CD4-positive, alpha-beta memory T cell (primary cell): ENCODE results near the gene ASTN2. TPM values are rescaled to one million over a fixed set of nuclear protein-coding genes. Genes with fewer than 3 reads are reported as not detected.

ENCODE experiments used
- CTCF ChIA-PET: fragments of 350-600 bp; sonication (Branson Sonifier 250); formaldehyde crosslinking; loops from one replicate; lab custom pipeline; 2021; ENCODE audit warnings: inconsistent platforms; ENCODE audit not compliant: partially characterized antibody; lab: Charles Lee
- POLR2A ChIA-PET: fragments of 350-600 bp; sonication (Branson Sonifier 250); formaldehyde crosslinking; loops from one replicate; lab custom pipeline; 2021; ENCODE audit not compliant: partially characterized antibody; lab: Charles Lee
- DNase-seq, 5 donors: peaks; one replicate each; pipeline versions ENCODE4 v3.0.0 to v3.0.0-alpha.2; 2020 to 2022; ENCODE audit warnings: mixed read lengths in 1 of 5
- H3K27ac ChIP-seq: one replicate; pipeline ENCODE4 v1.7.0; 2013; ENCODE audit warnings: low read depth, low read length
- H3K27me3 ChIP-seq: 2 replicates; pipeline ENCODE4 v1.7.0; 2013; ENCODE audit warnings: mild to moderate bottlenecking, low read length, moderate library complexity; ENCODE audit not compliant: insufficient read depth
- H3K36me3 ChIP-seq: 2 replicates; pipeline ENCODE4 v1.7.0; 2013; ENCODE audit warnings: mild to moderate bottlenecking, low read length, moderate library complexity; ENCODE audit not compliant: insufficient read depth
- H3K4me1 ChIP-seq: 2 replicates; pipeline ENCODE4 v1.7.0; 2013; ENCODE audit warnings: mild to moderate bottlenecking, low read length, moderate library complexity; ENCODE audit not compliant: insufficient read depth
- H3K4me3 ChIP-seq, 2 donors: one replicate each; pipeline ENCODE4 v1.7.0; 2013; ENCODE audit warnings: low read length in 2 of 2, mild to moderate bottlenecking in 1 of 2
- H3K9me3 ChIP-seq, 2 donors: one replicate each; pipeline ENCODE4 v1.7.0; 2013; ENCODE audit warnings: low read length in 2 of 2, control low read depth in 1 of 2; ENCODE audit not compliant: control insufficient read depth in 1 of 2
- H3K27ac Mint-ChIP-seq, 7 donors: one replicate each; pipeline ENCODE4 v1.8.0; 2020 to 2021; ENCODE audit warnings: mixed read lengths in 7 of 7, mild to moderate bottlenecking in 6 of 7, inconsistent platforms in 3 of 7, moderate library complexity in 3 of 7
- H3K27me3 Mint-ChIP-seq, 2 donors: one replicate each; pipeline ENCODE4 v1.8.0; 2020 to 2021; ENCODE audit warnings: mixed read lengths in 2 of 2
- H3K36me3 Mint-ChIP-seq, 2 donors: one replicate each; pipeline ENCODE4 v1.8.0; 2020 to 2021; ENCODE audit warnings: mixed read lengths in 2 of 2, inconsistent platforms in 1 of 2, mild to moderate bottlenecking in 1 of 2
- H3K4me1 Mint-ChIP-seq, 4 donors: one replicate each; pipeline ENCODE4 v1.8.0; 2020 to 2021; ENCODE audit warnings: mixed read lengths in 4 of 4, mild to moderate bottlenecking in 1 of 4
- H3K4me3 Mint-ChIP-seq, 8 donors: one replicate each; pipeline ENCODE4 v1.8.0; 2020 to 2021; ENCODE audit warnings: mixed read lengths in 8 of 8, mild to moderate bottlenecking in 7 of 8, moderate library complexity in 6 of 8, inconsistent platforms in 3 of 8
- H3K9me3 Mint-ChIP-seq, 8 donors: one replicate each; pipeline ENCODE4 v1.8.0; 2020 to 2021; ENCODE audit warnings: mixed read lengths in 8 of 8, mild to moderate bottlenecking in 5 of 8, inconsistent platforms in 3 of 8, moderate library complexity in 1 of 8
- intact Hi-C: fragments of 100-400 bp; cut with micrococcal nuclease; formaldehyde crosslinking; loops from one replicate; pipeline ENCODE4 v1.15.1; 2023
- polyA plus RNA-seq, 2 donors: library from polyadenylated mRNA; unstranded; fragments of 300-500 nt; fragmentation: Illumina TruSeq; gene quantifications; one replicate each; pipeline ENCODE4 v1.2.3, GENCODE V29; 2021
- total RNA-seq, 2 experiments: library from RNA; stranded (reverse); gene quantifications; one replicate each; pipeline ENCODE4 v1.2.3, GENCODE V29; 2021

The ASTN2 gene
- total and polyA plus RNA-seq, 4 experiments from 2014 or later: 2.7 to 5.9 (median 4.8) TPM

DNA sequence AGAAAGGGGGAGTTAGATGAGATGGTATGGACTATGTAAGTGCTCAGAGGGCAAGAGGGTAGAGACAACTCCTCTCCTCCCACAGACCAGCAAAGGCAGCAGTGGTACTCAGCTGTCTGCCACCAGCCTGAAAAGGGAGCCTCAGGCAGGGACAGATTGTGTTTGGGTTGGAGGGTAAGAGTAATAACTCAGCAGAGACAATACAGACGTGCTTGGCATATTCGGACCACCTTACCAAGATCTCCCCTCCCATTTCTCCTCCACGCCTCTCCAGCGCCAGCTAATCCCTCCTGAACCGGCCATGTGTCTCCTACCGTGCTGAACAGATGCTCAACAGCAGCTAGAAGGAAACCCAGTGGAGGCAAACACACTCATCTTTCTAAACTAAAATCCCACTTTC lies 180.8 kb downstream of the ASTN2 start:
- ChIA-PET POLR2A (no interaction called here), CTCF (no interaction called here)
- Mint-ChIP-seq H3K4me1 (no peaks in the 10 kb centered on the region), H3K36me3 (no peaks in the 10 kb centered on the region), H3K27ac (no peak overlapping the region), H3K4me3 (no peak overlapping the region), H3K27me3 (no peaks in the 10 kb centered on the region), H3K9me3 (peaks cover 0 to 11% (median 2%) of the 10 kb centered on the region in 8 donors)
- Histone ChIP-seq H3K4me3 (no peak overlapping the region), H3K9me3 (no peaks in the 10 kb centered on the region), H3K4me1 (no peaks in the 10 kb centered on the region), H3K36me3 (no peaks in the 10 kb centered on the region), H3K27ac (no peak overlapping the region), H3K27me3 (no peaks in the 10 kb centered on the region)
- intact Hi-C loops: no loop called here
- DNase-seq: no peak

DNA sequence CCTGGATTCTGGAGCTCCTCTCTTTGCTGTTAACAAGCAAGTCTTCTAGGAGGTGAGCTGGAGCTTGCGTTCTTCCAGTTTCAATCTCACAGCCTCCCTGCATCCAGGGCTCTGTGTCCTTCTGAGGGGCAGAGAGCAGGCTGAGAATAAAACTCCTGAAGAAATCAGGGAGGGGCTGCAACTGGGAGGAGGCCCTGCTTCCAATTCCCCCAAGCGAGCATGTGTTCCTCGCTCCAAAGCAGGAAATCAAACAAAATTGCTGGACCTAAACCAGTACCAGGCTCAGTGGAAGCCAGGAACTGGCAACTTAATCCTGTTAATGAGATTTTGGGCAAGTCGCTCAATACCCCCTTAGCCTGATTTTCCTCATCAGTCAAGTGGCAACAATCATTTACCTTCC lies 181.8 kb downstream of the ASTN2 start:
- H3K4me3 Mint-ChIP-seq: no peak overlapping the region
- CTCF ChIA-PET: no interaction called here
- no peak for DNase-seq

DNA sequence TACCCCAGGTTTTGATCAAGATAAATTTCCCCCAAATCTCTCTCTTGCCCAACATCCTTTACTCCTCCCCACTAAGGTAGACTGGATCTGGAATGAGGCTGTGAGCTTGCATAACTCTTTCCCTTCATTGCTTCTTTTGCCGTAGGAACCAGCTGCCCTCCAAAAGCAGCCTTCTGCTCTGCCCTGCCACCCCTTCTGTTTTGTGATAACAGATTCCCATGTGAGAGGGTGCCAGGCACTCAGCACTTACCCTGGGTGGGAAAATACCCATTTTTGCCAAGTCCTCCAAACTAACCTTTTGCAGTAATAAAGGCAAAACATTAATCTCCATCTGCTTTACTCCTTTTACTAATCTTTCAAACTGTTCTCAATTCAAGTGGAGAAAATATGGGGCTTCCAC lies 182.6 kb downstream of the ASTN2 start:
- Mint-ChIP-seq H3K9me3 (peaks cover 0 to 13% (median 5%) of the 10 kb centered on the region in 8 donors), H3K36me3 (no peaks in the 10 kb centered on the region), H3K27ac (no peak overlapping the region), H3K27me3 (no peaks in the 10 kb centered on the region), H3K4me1 (no peaks in the 10 kb centered on the region), H3K4me3 (no peak overlapping the region)
- Histone ChIP-seq H3K9me3 (no peaks in the 10 kb centered on the region), H3K36me3 (no peaks in the 10 kb centered on the region), H3K27me3 (no peaks in the 10 kb centered on the region), H3K4me3 (no peak overlapping the region), H3K27ac (no peak overlapping the region), H3K4me1 (no peaks in the 10 kb centered on the region)
- DNase-seq: no peak
- ChIA-PET POLR2A (no interaction called here), CTCF (no interaction called here)
- intact Hi-C loops: no loop called here

More for the DNA sequence above, 181.8 kb downstream of the ASTN2 start:
- POLR2A ChIA-PET: no interaction called here
- intact Hi-C loops: no loop called here
- no peak overlapping the region for H3K27ac Mint-ChIP-seq
- no peaks in the 10 kb centered on the region for H3K27me3 ChIP-seq
- H3K4me1 ChIP-seq: no peaks in the 10 kb centered on the region
- H3K9me3 Mint-ChIP-seq: peaks cover 0 to 13% (median 3%) of the 10 kb centered on the region in 8 donors
- H3K36me3 ChIP-seq: no peaks in the 10 kb centered on the region
- H3K4me1 Mint-ChIP-seq: no peaks in the 10 kb centered on the region
- H3K27ac ChIP-seq: no peak overlapping the region
- H3K9me3 ChIP-seq: no peaks in the 10 kb centered on the region
- H3K36me3 Mint-ChIP-seq: no peaks in the 10 kb centered on the region
- no peak overlapping the region for H3K4me3 ChIP-seq
- H3K27me3 Mint-ChIP-seq: no peaks in the 10 kb centered on the region

DNA sequence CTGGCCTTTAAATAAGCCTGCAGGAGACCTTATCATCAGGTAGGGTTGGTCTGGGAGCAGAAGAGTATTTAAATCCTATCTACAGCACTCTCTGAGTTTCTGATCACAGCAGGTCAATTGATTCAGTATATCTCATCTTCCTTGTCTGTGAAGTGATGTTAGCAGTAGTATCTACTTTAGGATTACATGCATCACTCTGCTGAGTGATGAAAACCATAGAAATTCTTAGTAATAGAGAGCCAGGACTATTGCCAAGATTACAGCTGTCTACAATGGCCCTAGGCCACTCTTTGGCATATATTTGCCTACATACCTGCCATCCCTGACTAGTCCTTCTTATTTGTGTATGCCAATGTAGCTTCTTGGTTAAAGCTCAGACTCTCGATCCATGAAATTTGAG lies 183.8 kb downstream of the ASTN2 start:
- Mint-ChIP-seq H3K9me3 (peaks cover 0 to 13% (median 5%) of the 10 kb centered on the region in 8 donors), H3K4me3 (no peak overlapping the region), H3K27ac (no peak overlapping the region), H3K4me1 (no peaks in the 10 kb centered on the region), H3K36me3 (no peaks in the 10 kb centered on the region), H3K27me3 (no peaks in the 10 kb centered on the region)
- POLR2A ChIA-PET: no interaction called here
- H3K27me3 ChIP-seq: no peaks in the 10 kb centered on the region
- CTCF ChIA-PET: no interaction called here
- no peaks in the 10 kb centered on the region for H3K36me3 ChIP-seq
- no peaks in the 10 kb centered on the region for H3K9me3 ChIP-seq
- no peak overlapping the region for H3K27ac ChIP-seq
- H3K4me1 ChIP-seq: no peaks in the 10 kb centered on the region
- no peak overlapping the region for H3K4me3 ChIP-seq
- intact Hi-C loops: no loop called here
- no peak for DNase-seq

DNA sequence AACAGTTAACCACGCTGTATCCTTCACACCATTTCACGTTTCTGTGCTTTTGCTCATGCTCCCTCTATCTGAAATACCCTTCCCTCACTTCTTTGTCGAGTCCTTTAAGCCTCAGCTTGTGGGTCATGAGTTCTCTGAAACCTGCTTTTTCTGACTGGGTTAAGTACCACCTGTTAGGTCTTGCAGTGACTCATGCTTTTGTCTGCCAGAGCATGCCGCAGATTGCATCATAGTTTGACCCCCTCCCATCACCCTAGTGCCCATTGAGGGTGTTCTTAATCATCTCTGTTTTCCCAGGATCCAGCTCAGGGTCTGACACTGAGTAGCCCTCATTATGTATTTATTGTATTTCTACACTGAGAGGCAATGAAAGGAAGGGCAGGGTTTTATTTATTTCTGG lies 190.2 kb downstream of the ASTN2 start:
- no peaks in the 10 kb centered on the region for H3K27me3 Mint-ChIP-seq
- Histone ChIP-seq H3K27me3 (no peaks in the 10 kb centered on the region), H3K4me1 (no peaks in the 10 kb centered on the region), H3K9me3 (no peaks in the 10 kb centered on the region), H3K4me3 (no peak overlapping the region), H3K27ac (no peak overlapping the region), H3K36me3 (no peaks in the 10 kb centered on the region)
- H3K27ac Mint-ChIP-seq: no peak overlapping the region
- no peak for DNase-seq
- H3K36me3 Mint-ChIP-seq: no peaks in the 10 kb centered on the region
- ChIA-PET POLR2A (no interaction called here), CTCF (no interaction called here)
- H3K9me3 Mint-ChIP-seq: peaks cover 0 to 7% (median 1%) of the 10 kb centered on the region in 8 donors
- H3K4me3 Mint-ChIP-seq: no peak overlapping the region
- H3K4me1 Mint-ChIP-seq: no peaks in the 10 kb centered on the region
- intact Hi-C loops: no loop called here

DNA sequence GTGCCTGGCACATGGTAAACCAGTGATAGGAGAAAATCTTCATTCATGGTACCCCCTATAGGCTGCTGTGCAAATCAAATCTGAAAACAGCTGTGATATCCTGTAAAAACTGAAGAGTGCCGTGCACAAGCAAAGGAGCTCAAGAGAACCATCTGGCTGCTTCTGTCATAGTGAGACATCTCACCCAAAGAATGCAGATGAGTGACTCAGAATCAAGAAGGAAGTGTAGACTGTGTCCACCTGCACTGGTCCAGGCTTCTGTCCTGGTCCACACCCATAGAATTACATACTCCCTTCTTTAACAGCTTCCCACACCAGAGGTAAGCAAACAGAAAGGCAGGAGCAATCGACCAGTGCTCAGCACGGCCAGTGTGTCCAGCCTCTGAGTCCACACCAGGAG lies 195.9 kb downstream of the ASTN2 start:
- H3K27ac Mint-ChIP-seq: no peak overlapping the region
- H3K27me3 Mint-ChIP-seq: no peaks in the 10 kb centered on the region
- ChIA-PET POLR2A (no interaction called here), CTCF (no interaction called here)
- Histone ChIP-seq H3K27ac (no peak overlapping the region), H3K4me3 (no peak overlapping the region), H3K36me3 (no peaks in the 10 kb centered on the region), H3K4me1 (no peaks in the 10 kb centered on the region), H3K9me3 (no peaks in the 10 kb centered on the region), H3K27me3 (no peaks in the 10 kb centered on the region)
- peaks cover 0 to 5% (median 2%) of the 10 kb centered on the region in 8 donors for H3K9me3 Mint-ChIP-seq
- H3K36me3 Mint-ChIP-seq: no peaks in the 10 kb centered on the region
- DNase-seq: no peak
- H3K4me1 Mint-ChIP-seq: no peaks in the 10 kb centered on the region
- intact Hi-C loops: no loop called here
- H3K4me3 Mint-ChIP-seq: no peak overlapping the region

DNA sequence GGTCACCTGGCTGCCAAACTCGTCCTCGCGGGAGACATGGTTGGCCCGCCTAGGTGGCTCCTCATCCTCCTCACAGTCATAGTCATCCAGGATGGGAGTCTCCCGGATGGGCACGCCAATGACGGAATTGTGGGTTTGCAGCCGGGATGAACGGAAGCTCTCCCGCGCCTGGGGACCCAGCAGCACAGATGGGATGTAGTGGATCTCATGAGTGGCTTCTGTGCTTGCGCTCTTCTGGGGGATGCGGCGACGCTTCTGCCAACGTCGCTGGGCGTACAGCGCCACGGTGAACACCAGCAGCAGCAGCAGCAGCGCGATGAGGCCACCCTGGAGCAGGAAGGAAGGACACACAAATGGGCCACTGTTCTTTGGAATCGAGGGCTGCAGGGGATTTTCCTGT lies 200.4 kb downstream of the ASTN2 start:
- Histone ChIP-seq H3K4me1 (no peaks in the 10 kb centered on the region), H3K27ac (no peak overlapping the region), H3K27me3 (no peaks in the 10 kb centered on the region), H3K36me3 (no peaks in the 10 kb centered on the region), H3K9me3 (no peaks in the 10 kb centered on the region), H3K4me3 (no peak overlapping the region)
- CTCF ChIA-PET: no interaction called here
- Mint-ChIP-seq H3K27ac (no peak overlapping the region), H3K36me3 (no peaks in the 10 kb centered on the region), H3K27me3 (no peaks in the 10 kb centered on the region), H3K9me3 (peaks cover 0 to 13% (median 3%) of the 10 kb centered on the region in 8 donors), H3K4me1 (no peaks in the 10 kb centered on the region), H3K4me3 (no peak overlapping the region)
- intact Hi-C loops: no loop called here
- POLR2A ChIA-PET: no interaction called here
- no peak for DNase-seq

DNA sequence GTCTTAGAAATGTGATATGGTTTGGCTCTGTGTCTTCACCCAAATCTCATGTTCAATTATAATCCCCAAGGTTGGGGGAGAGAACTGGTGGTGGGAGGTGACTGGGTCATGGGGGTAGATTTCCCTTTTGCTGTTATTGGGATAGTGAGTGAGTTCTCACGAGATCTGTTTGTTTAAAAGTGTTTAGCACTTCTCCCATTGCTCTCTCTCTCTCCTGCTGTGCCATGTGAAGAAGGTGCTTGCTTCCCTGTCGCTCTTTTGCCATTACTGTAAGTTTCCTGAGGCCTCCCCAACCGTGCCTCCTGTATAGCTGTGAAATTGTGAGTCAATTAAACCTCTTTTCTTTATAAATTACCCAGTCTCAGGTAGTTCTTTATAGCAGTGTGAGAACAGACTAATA lies 203.6 kb downstream of the ASTN2 start:
- Histone ChIP-seq H3K36me3 (no peaks in the 10 kb centered on the region), H3K9me3 (no peaks in the 10 kb centered on the region), H3K27me3 (no peaks in the 10 kb centered on the region), H3K4me3 (no peak overlapping the region), H3K4me1 (no peaks in the 10 kb centered on the region), H3K27ac (no peak overlapping the region)
- intact Hi-C loops: no loop called here
- POLR2A ChIA-PET: no interaction called here
- Mint-ChIP-seq H3K4me3 (no peak overlapping the region), H3K4me1 (no peaks in the 10 kb centered on the region), H3K27ac (no peak overlapping the region), H3K27me3 (no peaks in the 10 kb centered on the region), H3K36me3 (no peaks in the 10 kb centered on the region), H3K9me3 (peaks cover 0 to 21% (median 9%) of the 10 kb centered on the region in 8 donors)
- no peak for DNase-seq
- CTCF ChIA-PET: no interaction called here
